SK-N-SH (cell line): ENCODE results near the gene UMODL1. TPM values are rescaled to one million over a fixed set of nuclear protein-coding genes. Genes with fewer than 3 reads are reported as not detected.

Experiments used
- CTCF ChIA-PET: fragments of 300-600, 350-600 bp; formaldehyde crosslinking; extraction: SDS; loops from one replicate; lab custom pipeline; 2021; lab: Yijun Ruan, JAX
- POLR2A ChIA-PET: fragments of 350-600 bp; sonication (Branson Sonifier 250); formaldehyde crosslinking; extraction: SDS; loops from one replicate; lab custom pipeline; 2020; ENCODE audit warnings: antibody characterized with exemption, inconsistent platforms; lab: Yijun Ruan, JAX
- DNase-seq: peaks from one replicate; pipeline ENCODE4 v3.0.0; 2012
- H2AFZ ChIP-seq: fragments of 200-600 bp; sonication (generic); 2 replicates; pipeline ENCODE4 v1.8.1; 2016; ENCODE audit warnings: antibody characterized with exemption, mild to moderate bottlenecking, low read depth
- H3F3A ChIP-seq: fragments of 200-600 bp; sonication (generic); replicated peaks from 2 replicates; pipeline ENCODE3; 2016; ENCODE audit warnings: antibody characterized with exemption, mild to moderate bottlenecking; ENCODE audit not compliant: insufficient read depth
- H3K27ac ChIP-seq, 2 experiments: fragments of 200-500 bp in 1 of 2; fragments of 200-600 bp in 1 of 2; sonication (Bioruptor generic) in 1 of 2; sonication (generic), shearing (Covaris generic) in 1 of 2; 2 replicates each; pipeline versions ENCODE4 v1.5.1 to v1.6.1; 2014 to 2016; ENCODE audit warnings: low read depth in 2 of 2, inconsistent platforms in 1 of 2, low read length in 1 of 2, mild to moderate bottlenecking in 1 of 2, mixed read lengths in 1 of 2
- H3K27me3 ChIP-seq: fragments of 200-600 bp; sonication (generic), shearing (Covaris generic); 2 replicates; pipeline ENCODE4 v1.6.1; 2016; ENCODE audit warnings: mixed run types; ENCODE audit not compliant: insufficient read depth
- H3K36me3 ChIP-seq, 2 experiments: fragments of 200-500 bp in 1 of 2; fragments of 200-600 bp in 1 of 2; sonication (Bioruptor generic) in 1 of 2; sonication (generic) in 1 of 2; replicated peaks in 1 of 2; 2 replicates each; pipeline versions ENCODE3 to v1.5.1; 2014 to 2016; ENCODE audit warnings: low read length in 1 of 2, mild to moderate bottlenecking in 1 of 2; ENCODE audit not compliant: insufficient read depth in 2 of 2, control insufficient read depth in 1 of 2
- H3K4me1 ChIP-seq, 2 experiments: fragments of 200-500 bp in 1 of 2; fragments of 200-600 bp in 1 of 2; sonication (Bioruptor generic) in 1 of 2; sonication (generic), shearing (Covaris generic) in 1 of 2; 2 replicates each; pipeline versions ENCODE4 v1.5.1 to v1.6.1; 2014 to 2016; ENCODE audit warnings: low read depth in 1 of 2, low read length in 1 of 2, mixed run types in 1 of 2; ENCODE audit not compliant: insufficient read depth in 2 of 2, control insufficient read depth in 1 of 2
- H3K4me2 ChIP-seq: fragments of 200-600 bp; sonication (generic), shearing (Covaris generic); 2 replicates; pipeline ENCODE4 v1.6.1; 2017; ENCODE audit warnings: mixed run types
- H3K4me3 ChIP-seq, 2 experiments: fragments of 200-500 bp in 1 of 2; fragments of 200-600 bp in 1 of 2; sonication (Bioruptor generic) in 1 of 2; sonication (generic), shearing (Covaris generic) in 1 of 2; 2 replicates each; pipeline versions ENCODE4 v1.5.1 to v1.8.1; 2014 to 2016; ENCODE audit warnings: low read depth in 2 of 2, inconsistent platforms in 1 of 2, low read length in 1 of 2, mild to moderate bottlenecking in 1 of 2, mixed read lengths in 1 of 2, moderate library complexity in 1 of 2
- H3K79me2 ChIP-seq: fragments of 200-600 bp; sonication (generic); 2 replicates; pipeline ENCODE4 v1.8.1; 2017; ENCODE audit warnings: mild to moderate bottlenecking; ENCODE audit not compliant: insufficient read depth
- H3K9ac ChIP-seq: fragments of 200-600 bp; sonication (generic); 2 replicates; pipeline ENCODE4 v1.6.1; 2017; ENCODE audit warnings: mixed run types
- H3K9me2 ChIP-seq: fragments of 200-600 bp; sonication (generic); 2 replicates; pipeline ENCODE4 v1.6.1; 2017; ENCODE audit warnings: mixed run types
- H3K9me3 ChIP-seq: fragments of 200-600 bp; sonication (generic); 2 replicates; pipeline ENCODE4 v1.6.1; 2017; ENCODE audit warnings: mixed run types, mild to moderate bottlenecking, moderate library complexity
- H4K20me1 ChIP-seq: fragments of 200-600 bp; sonication (generic); 2 replicates; pipeline ENCODE4 v1.6.1; 2017; ENCODE audit warnings: mild to moderate bottlenecking, mixed run types; ENCODE audit not compliant: insufficient read depth
- FOXJ3 ChIP-seq: sonication (generic); formaldehyde crosslinking; IDR thresholded peaks from 2 replicates; pipeline ENCODE4 v1.5.1; 2020; ENCODE audit warnings: mild to moderate bottlenecking, missing genetic modification reagents
- NFIC ChIP-seq: IDR thresholded peaks from 2 replicates; pipeline ENCODE4 v1.4.0; 2012; ENCODE audit warnings: borderline replicate concordance
- RAD21 ChIP-seq: IDR thresholded peaks from 2 replicates; pipeline ENCODE4 v1.6.1; 2012; ENCODE audit warnings: mild to moderate bottlenecking, low read length
- RCOR1 ChIP-seq: fragments of 150-350 bp; IDR thresholded peaks from 2 replicates; pipeline ENCODE4 v1.6.1; 2017; ENCODE audit warnings: antibody characterized with exemption, low read length
- RFX5 ChIP-seq: IDR thresholded peaks from 2 replicates; pipeline ENCODE4 v1.6.1; 2012; ENCODE audit warnings: mild to moderate bottlenecking, improper control_type of control experiment, low read length
- RXRA ChIP-seq: IDR thresholded peaks from 2 replicates; pipeline ENCODE4 v1.4.0; 2012; ENCODE audit warnings: low read depth, mild to moderate bottlenecking, borderline replicate concordance
- SIN3A ChIP-seq: IDR thresholded peaks from 2 replicates; pipeline ENCODE4 v1.6.1; 2012; ENCODE audit warnings: low read depth, mild to moderate bottlenecking, low read length, moderate library complexity, borderline replicate concordance
- SMC3 ChIP-seq: IDR thresholded peaks from 2 replicates; pipeline ENCODE4 v1.6.1; 2012; ENCODE audit warnings: low read depth, low read length, improper control_type of control experiment
- TAF1 ChIP-seq: IDR thresholded peaks from 2 replicates; pipeline ENCODE4 v1.6.1; 2012; ENCODE audit warnings: low read depth, mild to moderate bottlenecking, low read length, moderate library complexity, borderline replicate concordance
- WGBS: methylation state at CpG from one replicate; pipeline ENCODE4 v1.1.6; 2017; ENCODE audit warnings: low lambda C conversion rate; 5-methylcytosine and 5-hydroxymethylcytosine counted together
- polyA plus RNA-seq, 3 experiments: library from polyadenylated mRNA; depleted of rRNA; stranded (reverse); fragments of >200 nt; gene quantifications; 2 replicates each; pipeline ENCODE4 v1.2.3, GENCODE V29; 2012
- TF ChIP-seq, protein P1 (sequence below): fragments of 150-350 bp; IDR thresholded peaks from 2 replicates; pipeline ENCODE4 v1.6.1; 2016; ENCODE audit warnings: mild to moderate bottlenecking, low read depth, low read length

The UMODL1 gene
- polyA plus RNA-seq, 1 of the 3 experiments (the other 2 are of a cell fraction) = not detected

DNA sequence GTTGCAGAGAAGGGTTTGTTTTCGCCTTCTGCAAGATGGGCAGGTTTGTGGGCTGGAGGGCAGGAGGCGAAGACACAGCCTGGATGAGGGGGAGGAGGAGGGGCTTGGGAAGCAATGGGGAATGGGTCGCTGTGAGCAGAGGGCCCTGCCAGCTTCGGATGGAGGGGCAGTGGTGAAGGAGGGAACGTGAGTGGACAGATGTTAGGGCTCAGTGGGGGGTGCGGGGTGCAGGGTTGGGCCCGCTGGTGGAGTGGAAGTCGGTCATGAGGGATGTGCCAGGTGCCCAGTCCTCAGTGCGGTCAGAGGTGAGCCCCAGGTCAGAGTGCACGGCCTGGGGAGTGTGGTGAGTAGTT, 92.4 kb downstream of the UMODL1 start:
- ChIA-PET CTCF (interaction anchor here (0.8 to 1.8 kb wide), 4 partner anchors 18 to 146 kb away, joined by 3 to 10 read pairs (median 6); no protein-coding TSS in a partner anchor), POLR2A (no interaction called here)
- Histone ChIP-seq H3F3A (no peaks in the 10 kb centered on the region), H3K36me3 (no peaks in the 10 kb centered on the region), H3K9me3 (no peaks in the 10 kb centered on the region), H3K27me3 (no peaks in the 10 kb centered on the region), H3K9ac (no peak overlapping the region), H3K79me2 (no peaks in the 10 kb centered on the region), H3K9me2 (no peaks in the 10 kb centered on the region), H3K4me3 (no peak overlapping the region), H3K4me1 (no peaks in the 10 kb centered on the region; a peak in 1 of 4 replicates), H3K4me2 (no peak overlapping the region), H2AFZ (no peak overlapping the region), H3K27ac (no peak overlapping the region), H4K20me1 (no peaks in the 10 kb centered on the region)
- no peak for DNase-seq
- 82% methylated on average over 10 of the region's 10 CpGs for WGBS
- TF ChIP-seq SIN3A (no peak), RXRA (no peak), TAF1 (no peak), FOXJ3 (no peak), RCOR1 (no peak), RFX5 (no peak), NFIC (no peak)

DNA sequence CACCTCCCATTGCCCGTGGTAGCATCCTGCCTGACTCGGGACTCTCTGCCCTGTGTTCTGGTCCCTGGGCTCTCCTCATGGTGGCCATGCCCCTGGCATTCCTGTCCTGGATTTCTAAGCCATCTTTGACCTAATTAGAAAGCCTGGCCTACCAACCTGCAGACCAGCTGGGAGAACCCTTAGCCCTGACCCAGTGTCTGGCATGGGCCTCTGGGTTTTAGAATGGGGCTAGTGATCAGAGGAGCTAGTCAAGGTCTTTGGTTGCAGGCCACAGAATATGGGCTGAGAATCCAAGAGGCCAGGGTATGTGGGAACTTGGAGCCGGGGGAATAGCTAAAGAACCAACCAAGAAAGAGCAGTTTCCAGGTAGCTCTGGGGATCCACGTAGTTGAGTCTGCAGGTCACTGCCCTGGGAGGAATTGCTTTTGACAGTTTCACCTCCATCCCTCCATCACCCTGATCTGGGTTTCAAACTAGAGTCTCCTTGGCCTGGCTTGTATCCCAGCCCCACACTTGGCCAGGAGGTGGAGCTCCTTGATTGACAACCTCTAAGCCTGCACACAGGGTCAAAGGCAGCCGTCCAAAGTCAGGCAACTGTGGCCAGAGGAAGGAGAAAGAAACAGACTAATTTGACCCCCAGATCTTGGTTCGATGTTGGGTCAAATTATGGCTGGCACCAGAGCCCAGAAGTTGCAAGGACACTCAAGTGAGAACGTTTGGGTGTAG, 93.1 kb downstream of the UMODL1 start:
- H3K27ac ChIP-seq = no peak overlapping the region
- H3F3A ChIP-seq = no peaks in the 10 kb centered on the region
- no peak overlapping the region for H3K4me2 ChIP-seq
- H3K27me3 ChIP-seq = no peaks in the 10 kb centered on the region
- DNase-seq = peak; percentile 52
- no peaks in the 10 kb centered on the region for H3K36me3 ChIP-seq
- no peak overlapping the region for H2AFZ ChIP-seq
- H4K20me1 ChIP-seq = no peaks in the 10 kb centered on the region
- TF ChIP-seq SMC3 = peak; percentile 22; the same call in 1 of the 2 replicates
- TF ChIP-seq RAD21 = peak; percentile 61
- TF ChIP-seq, protein P1, sequence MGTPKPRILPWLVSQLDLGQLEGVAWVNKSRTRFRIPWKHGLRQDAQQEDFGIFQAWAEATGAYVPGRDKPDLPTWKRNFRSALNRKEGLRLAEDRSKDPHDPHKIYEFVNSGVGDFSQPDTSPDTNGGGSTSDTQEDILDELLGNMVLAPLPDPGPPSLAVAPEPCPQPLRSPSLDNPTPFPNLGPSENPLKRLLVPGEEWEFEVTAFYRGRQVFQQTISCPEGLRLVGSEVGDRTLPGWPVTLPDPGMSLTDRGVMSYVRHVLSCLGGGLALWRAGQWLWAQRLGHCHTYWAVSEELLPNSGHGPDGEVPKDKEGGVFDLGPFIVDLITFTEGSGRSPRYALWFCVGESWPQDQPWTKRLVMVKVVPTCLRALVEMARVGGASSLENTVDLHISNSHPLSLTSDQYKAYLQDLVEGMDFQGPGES = no peak
- POLR2A ChIA-PET = interaction anchor here (1.0 kb wide), 1 partner anchor 40 kb away, joined by 3 read pairs; no protein-coding TSS in a partner anchor
- H3K9me3 ChIP-seq = no peaks in the 10 kb centered on the region
- CTCF ChIA-PET = interaction anchor here (0.7 to 1.8 kb wide), 13 partner anchors 11 to 618 kb away, joined by 3 to 10 read pairs (median 3); no protein-coding TSS in a partner anchor
- 61% methylated on average over 7 of the region's 7 CpGs for WGBS
- H3K79me2 ChIP-seq = no peaks in the 10 kb centered on the region
- no peak overlapping the region for H3K4me3 ChIP-seq
- H3K4me1 ChIP-seq = no peaks in the 10 kb centered on the region; a peak in 1 of 4 replicates
- no peaks in the 10 kb centered on the region for H3K9me2 ChIP-seq
- H3K9ac ChIP-seq = no peak overlapping the region
